DMS114 treated with DMSO at 0.1 percent for 48 hours (cell line): ENCODE measurements around the gene KLHL18.

Source experiments
- DNase-seq: peaks from one replicate; lab custom pipeline; 2025; ENCODE audit not compliant: unreplicated experiment; lab: John Stamatoyannopoulos, UW

The KLHL18 gene

DNA sequence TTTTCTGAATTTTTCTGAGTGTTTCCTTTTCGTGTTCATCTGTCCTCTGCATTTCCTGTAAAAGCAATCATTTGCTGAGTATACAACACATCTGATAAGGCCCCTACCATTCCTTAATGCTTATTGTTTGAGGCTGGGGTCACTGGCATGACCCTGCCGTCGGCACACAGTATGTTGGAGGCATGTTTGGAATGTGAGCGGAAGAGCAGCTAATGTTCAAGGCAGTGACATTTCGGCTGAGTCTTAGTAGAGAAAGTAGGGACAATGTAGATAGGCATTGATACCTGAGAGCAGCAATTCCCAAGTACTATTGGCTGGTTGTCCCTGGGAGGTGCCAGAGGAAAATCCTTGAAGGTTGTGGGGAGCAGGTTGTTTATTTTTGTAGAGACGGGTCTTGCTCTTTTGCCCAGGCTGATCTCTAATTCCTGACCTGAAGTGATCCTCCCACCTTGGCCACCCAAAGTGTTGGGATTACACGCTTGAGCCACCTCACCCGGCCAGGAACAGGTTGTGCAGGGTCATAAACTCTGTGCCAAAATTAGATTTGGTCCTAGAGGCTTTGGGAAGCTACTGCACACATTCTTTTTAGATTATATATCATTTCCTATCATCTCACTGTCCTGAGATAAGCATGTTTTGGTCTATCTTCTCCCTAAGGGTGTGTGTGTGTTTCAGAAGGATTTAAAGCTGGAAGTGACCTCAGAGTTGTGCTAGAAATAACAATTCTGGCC, 111.6 kb downstream of the KLHL18 start:
- DNase-seq = no peak

DNA sequence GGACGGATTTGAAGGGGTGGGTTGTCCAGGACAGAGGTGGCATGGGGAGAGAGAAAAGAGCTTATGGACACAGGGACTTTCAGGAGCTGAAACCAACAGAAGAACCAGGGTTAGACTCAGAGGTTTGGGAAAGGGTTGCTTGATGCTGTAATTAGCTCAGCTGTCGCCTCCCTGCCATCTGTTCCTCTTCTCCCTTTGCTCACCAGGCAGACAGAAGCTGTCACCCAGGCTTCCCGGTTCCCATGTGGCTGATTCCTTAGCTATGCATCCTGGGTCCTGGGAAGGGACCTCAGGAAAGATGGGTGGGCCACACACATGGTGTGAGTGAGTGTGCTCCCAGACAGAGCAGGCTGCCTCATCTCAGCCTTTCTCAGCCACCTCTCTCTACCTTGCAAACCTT, 112.1 kb downstream of the KLHL18 start:
- no peak for DNase-seq
